HG03139 (cell line): ENCODE results near the gene ELOVL6.
A peak's percentile ranks its signal among the peaks of the same experiment; 100 is the strongest.
"Not testable (repeated sequence)": the region's sequence is repeated elsewhere in the genome, so short reads cannot be mapped to it uniquely, and the experiment has no call there.

ENCODE experiments used
- ATAC-seq: cut with Tn5 transposase; IDR thresholded peaks from one replicate; pipeline ENCODE4 v1.9.1; 2021; ENCODE audit not compliant: unreplicated experiment

Gene ELOVL6

GRCh38 chr4:110042545-110043517, 155.6 kb downstream of the ELOVL6 start:
- ATAC-seq: no peak

- no peak for ATAC-seq
Observed at GRCh38 chr4:110041735-110042134, 156.7 kb downstream of the ELOVL6 start.

- ATAC-seq: not testable (repeated sequence)
Observed at GRCh38 chr4:110039164-110039563, 159.3 kb downstream of the ELOVL6 start.

- peak; percentile 96 for ATAC-seq
Observed at GRCh38 chr4:110034026-110034393, 164.4 kb downstream of the ELOVL6 start.

- no peak for ATAC-seq
Observed at GRCh38 chr4:110033355-110034025, 164.9 kb downstream of the ELOVL6 start.

GRCh38 chr4:110032603-110033002, 165.8 kb downstream of the ELOVL6 start:
- peak; percentile 47 for ATAC-seq

GRCh38 chr4:110025718-110026117, 172.7 kb downstream of the ELOVL6 start:
- ATAC-seq: no peak

GRCh38 chr4:110025056-110025455, 173.4 kb downstream of the ELOVL6 start:
- ATAC-seq: no peak

GRCh38 chr4:110022457-110022856, 176.0 kb downstream of the ELOVL6 start:
- ATAC-seq: no peak

GRCh38 chr4:110020646-110021443, 177.6 kb downstream of the ELOVL6 start:
- ATAC-seq: no peak

GRCh38 chr4:110020139-110020538, 178.3 kb downstream of the ELOVL6 start:
- ATAC-seq: no peak

- no peak for ATAC-seq
Observed at GRCh38 chr4:110019153-110019552, 179.3 kb downstream of the ELOVL6 start.

GRCh38 chr4:110014233-110014632, 184.2 kb downstream of the ELOVL6 start:
- ATAC-seq: no peak

- ATAC-seq: no peak
Observed at GRCh38 chr4:110012917-110013316, 185.5 kb downstream of the ELOVL6 start.

- ATAC-seq: no peak
Observed at GRCh38 chr4:110010797-110011196, 187.6 kb downstream of the ELOVL6 start.

GRCh38 chr4:110009550-110009949, 188.9 kb downstream of the ELOVL6 start:
- ATAC-seq: no peak

- no peak for ATAC-seq
Observed at GRCh38 chr4:110008540-110008939, 189.9 kb downstream of the ELOVL6 start.

- no peak for ATAC-seq
Observed at GRCh38 chr4:110007217-110007616, 191.2 kb downstream of the ELOVL6 start.

GRCh38 chr4:110005461-110006056, 192.9 kb downstream of the ELOVL6 start:
- peak; percentile 72 for ATAC-seq

- ATAC-seq: no peak
Observed at GRCh38 chr4:110004556-110004955, 193.9 kb downstream of the ELOVL6 start.
